ENCODE results near the gene CFL1. TPM values are rescaled to one million over a fixed set of nuclear protein-coding genes. Genes with fewer than 3 reads are reported as not detected.

Gene CFL1
- total RNA-seq, 4 donors from 2014 or later = 153 to 371 (median 251) TPM

- H3K9me3 ChIP-seq = no peaks in the 10 kb centered on the region
- H3K27me3 ChIP-seq = no peaks in the 10 kb centered on the region
- intact Hi-C loops (cut with DNase I; ENCODE audit: low total_unique reads) = loop anchor here (1.0 kb wide), 4 partner anchors 38 to 112 kb away; partner anchors contain the start of genes AP5B1 and KAT5
- peak overlapping the region; percentile 56 to 80 (median 64) for H3K27ac ChIP-seq
- H3K4me1 ChIP-seq = peaks cover 5 to 6% of the 10 kb centered on the region in 2 donors
- ATAC-seq = peak; percentile 97
- H3K36me3 ChIP-seq = no peaks in the 10 kb centered on the region
- in situ Hi-C loops (cut with MboI; ENCODE audit: low sequenced_read_pairs in 4 of 4) = loop anchor here in 3 of 4 donors (5.0 kb wide), 2 partner anchors 46 to 106 kb away; partner anchors contain the start of gene KAT5 (in 2 of the 3)
- peak; percentile 84 to 88 for DNase-seq
- peak overlapping the region; percentile 43 to 82 (median 68) for H3K4me3 ChIP-seq
- TF ChIP-seq CTCF (IDR thresholded peaks at IDR 0.05 in 4 of 5, conservative IDR thresholded peaks at IDR 0.05 in 1 of 5) (peak; percentile 95 to 100 (median 96)), POLR2A (IDR thresholded peaks at IDR 0.05) (peak in 1 of 2 donors; percentile 49)
These were observed 39.9 kb downstream of the CFL1 start for GRCh38 chr11:65817835-65818680.

- Histone ChIP-seq H3K9me3 (no peaks in the 10 kb centered on the region), H3K4me1 (peaks cover 5 to 6% of the 10 kb centered on the region in 2 donors), H3K27me3 (no peaks in the 10 kb centered on the region), H3K4me3 (peak overlapping the region; percentile 43 to 82 (median 68)), H3K36me3 (no peaks in the 10 kb centered on the region), H3K27ac (peak overlapping the region; percentile 56 to 80 (median 64))
- ATAC-seq (no peak), DNase-seq (no peak)
- intact Hi-C loops (cut with DNase I; ENCODE audit: low total_unique reads) (no loop called here), in situ Hi-C loops (cut with MboI; ENCODE audit: low sequenced_read_pairs in 4 of 4) (loop anchor here in 3 of 4 donors (5.0 kb wide), 2 partner anchors 45 to 105 kb away; partner anchors contain the start of gene KAT5 (in 2 of the 3))
- no peak for TF ChIP-seq POLR2A (IDR thresholded peaks at IDR 0.05)
- TF ChIP-seq CTCF (IDR thresholded peaks at IDR 0.05 in 4 of 5, conservative IDR thresholded peaks at IDR 0.05 in 1 of 5) = no peak
These were observed 40.6 kb downstream of the CFL1 start for GRCh38 chr11:65817312-65817834.

- in situ Hi-C loops (cut with MboI; ENCODE audit: low sequenced_read_pairs in 4 of 4) = loop anchor here in 3 of 4 donors (5.0 kb wide), 2 partner anchors 44 to 104 kb away; partner anchors contain the start of gene KAT5 (in 2 of the 3)
- TF ChIP-seq CTCF (IDR thresholded peaks at IDR 0.05 in 4 of 5, conservative IDR thresholded peaks at IDR 0.05 in 1 of 5) (no peak), POLR2A (IDR thresholded peaks at IDR 0.05) (no peak)
- Histone ChIP-seq H3K4me3 (no peak overlapping the region), H3K4me1 (peaks cover 5 to 6% of the 10 kb centered on the region in 2 donors), H3K27me3 (no peaks in the 10 kb centered on the region), H3K9me3 (no peaks in the 10 kb centered on the region), H3K27ac (no peak overlapping the region), H3K36me3 (no peaks in the 10 kb centered on the region)
- no peak for ATAC-seq
- no peak for DNase-seq
- intact Hi-C loops (cut with DNase I; ENCODE audit: low total_unique reads) = no loop called here
These were observed 41.3 kb downstream of the CFL1 start for GRCh38 chr11:65816696-65817095.

GRCh38 chr11:65814986-65815565 is 42.9 kb downstream of the CFL1 start:
- ATAC-seq (no peak), DNase-seq (no peak)
- no peak for TF ChIP-seq POLR2A (IDR thresholded peaks at IDR 0.05)
- no peak for TF ChIP-seq CTCF (IDR thresholded peaks at IDR 0.05 in 4 of 5, conservative IDR thresholded peaks at IDR 0.05 in 1 of 5)
- in situ Hi-C loops (cut with MboI; ENCODE audit: low sequenced_read_pairs in 4 of 4) (loop anchor here in 3 of 4 donors (5.0 kb wide), 2 partner anchors 43 to 103 kb away; partner anchors contain the start of gene KAT5 (in 2 of the 3)), intact Hi-C loops (cut with DNase I; ENCODE audit: low total_unique reads) (no loop called here)
- Histone ChIP-seq H3K4me3 (no peak overlapping the region), H3K36me3 (no peaks in the 10 kb centered on the region), H3K4me1 (peaks cover 5 to 6% of the 10 kb centered on the region in 2 donors), H3K27ac (no peak overlapping the region), H3K9me3 (no peaks in the 10 kb centered on the region), H3K27me3 (peaks cover 0 to 7% (median 5%) of the 10 kb centered on the region in 3 donors)
